Activated naive CD8-positive, alpha-beta T cell treated with anti-CD3 and anti-CD28 coated beads for 36 hours (primary cell): Measurements from ENCODE around the gene VAPA. TPM values are rescaled to one million over a fixed set of nuclear protein-coding genes. Genes with fewer than 3 reads are reported as not detected.
"Not testable (repeated sequence)": the region's sequence is repeated elsewhere in the genome, so short reads cannot be mapped to it uniquely, and the experiment has no call there.

Experiments used
- DNase-seq: peaks from one replicate; pipeline ENCODE4 v3.0.0; 2021
- H3K27ac Mint-ChIP-seq: one replicate; pipeline ENCODE4 v1.8.0; 2022; ENCODE audit warnings: mild to moderate bottlenecking, moderate library complexity, mixed read lengths
- H3K27me3 Mint-ChIP-seq: one replicate; pipeline ENCODE4 v1.8.0; 2022; ENCODE audit warnings: mild to moderate bottlenecking, mixed read lengths
- H3K36me3 Mint-ChIP-seq: one replicate; pipeline ENCODE4 v1.8.0; 2021; ENCODE audit warnings: mild to moderate bottlenecking, mixed read lengths
- H3K4me1 Mint-ChIP-seq: one replicate; pipeline ENCODE4 v1.8.0; 2021; ENCODE audit warnings: mixed read lengths
- H3K4me3 Mint-ChIP-seq: one replicate; pipeline ENCODE4 v1.8.0; 2022; ENCODE audit warnings: mild to moderate bottlenecking, moderate library complexity, mixed read lengths
- H3K9me3 Mint-ChIP-seq: one replicate; pipeline ENCODE4 v1.8.0; 2022; ENCODE audit warnings: mixed read lengths
- total RNA-seq, 2 experiments: library from RNA; stranded (reverse); gene quantifications; one replicate each; pipeline ENCODE4 v1.2.3, GENCODE V29; 2021

VAPA gene
- total RNA-seq, 2 experiments from 2014 or later: 157 to 172 TPM

DNA sequence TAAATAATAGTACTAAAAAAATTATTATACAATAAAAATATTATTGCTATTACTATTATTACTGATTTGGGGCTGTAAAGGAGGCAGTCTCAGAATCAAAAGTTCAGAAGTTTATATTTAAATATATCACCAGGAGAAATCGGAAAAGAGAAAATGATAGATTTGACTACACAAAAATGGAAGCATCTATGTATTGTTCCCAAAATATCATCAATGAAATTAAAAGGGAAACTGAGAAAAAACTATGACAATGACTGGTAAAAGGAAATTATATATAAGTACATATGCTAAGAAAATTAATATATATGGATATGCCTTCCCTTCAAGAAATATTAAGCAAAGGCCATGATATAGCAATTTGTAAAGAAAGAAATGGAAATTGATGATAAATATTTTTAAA is 35.7 kb upstream of the VAPA start:
- Mint-ChIP-seq H3K9me3 (no peaks in the 10 kb centered on the region), H3K27me3 (peaks cover 7% of the 10 kb centered on the region), H3K36me3 (no peaks in the 10 kb centered on the region), H3K27ac (no peak overlapping the region), H3K4me1 (peaks cover 9% of the 10 kb centered on the region), H3K4me3 (no peak overlapping the region)
- no peak for DNase-seq

DNA sequence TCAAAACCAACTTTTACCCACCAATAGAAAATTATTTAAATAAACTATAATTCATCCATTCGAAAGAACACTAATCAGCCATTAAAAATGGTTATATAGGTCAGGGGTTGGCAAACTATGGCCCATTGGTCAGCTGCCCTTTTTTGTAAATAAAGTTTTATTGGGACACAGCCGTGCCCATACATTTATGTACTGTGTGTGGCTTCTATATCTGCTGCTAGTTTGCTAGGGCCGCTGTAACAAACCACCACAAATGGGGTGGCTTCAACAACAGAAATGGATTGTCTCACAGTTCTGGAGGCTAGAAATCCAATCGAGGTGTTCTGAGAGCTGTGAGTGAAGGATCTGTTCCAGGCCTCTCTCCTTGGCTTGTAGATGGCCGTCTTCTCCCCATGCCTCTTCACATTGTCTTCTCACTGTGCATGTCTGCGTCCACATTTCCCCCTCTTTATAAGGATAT is 35.0 kb upstream of the VAPA start:
- Mint-ChIP-seq H3K9me3 (no peaks in the 10 kb centered on the region), H3K4me3 (no peak overlapping the region)

DNA sequence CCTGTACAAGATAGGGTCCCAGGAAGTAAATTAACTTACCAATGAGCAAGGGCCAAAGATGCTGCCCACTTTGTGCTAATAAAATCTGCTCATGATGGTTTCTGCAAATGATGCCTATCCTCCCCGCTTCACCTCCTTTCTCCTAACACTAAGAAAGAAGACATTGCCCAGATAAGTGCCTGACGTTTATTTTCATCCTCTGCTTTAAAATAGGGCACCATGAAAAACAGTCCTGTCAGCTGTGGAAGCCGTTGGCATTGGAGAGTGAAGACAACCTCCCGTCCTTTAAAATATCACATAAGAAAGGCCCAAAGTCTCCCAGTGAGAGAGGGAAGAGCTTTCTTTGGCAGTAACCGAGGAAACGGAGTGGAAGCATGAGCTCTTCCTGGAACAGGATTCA is 29.7 kb upstream of the VAPA start:
- no peaks in the 10 kb centered on the region for H3K4me1 Mint-ChIP-seq

More for the DNA sequence above, 35.0 kb upstream of the VAPA start:
- Mint-ChIP-seq H3K36me3 (no peaks in the 10 kb centered on the region), H3K4me1 (peaks cover 9% of the 10 kb centered on the region), H3K27ac (no peak overlapping the region), H3K27me3 (peaks cover 6% of the 10 kb centered on the region)
- no peak for DNase-seq

DNA sequence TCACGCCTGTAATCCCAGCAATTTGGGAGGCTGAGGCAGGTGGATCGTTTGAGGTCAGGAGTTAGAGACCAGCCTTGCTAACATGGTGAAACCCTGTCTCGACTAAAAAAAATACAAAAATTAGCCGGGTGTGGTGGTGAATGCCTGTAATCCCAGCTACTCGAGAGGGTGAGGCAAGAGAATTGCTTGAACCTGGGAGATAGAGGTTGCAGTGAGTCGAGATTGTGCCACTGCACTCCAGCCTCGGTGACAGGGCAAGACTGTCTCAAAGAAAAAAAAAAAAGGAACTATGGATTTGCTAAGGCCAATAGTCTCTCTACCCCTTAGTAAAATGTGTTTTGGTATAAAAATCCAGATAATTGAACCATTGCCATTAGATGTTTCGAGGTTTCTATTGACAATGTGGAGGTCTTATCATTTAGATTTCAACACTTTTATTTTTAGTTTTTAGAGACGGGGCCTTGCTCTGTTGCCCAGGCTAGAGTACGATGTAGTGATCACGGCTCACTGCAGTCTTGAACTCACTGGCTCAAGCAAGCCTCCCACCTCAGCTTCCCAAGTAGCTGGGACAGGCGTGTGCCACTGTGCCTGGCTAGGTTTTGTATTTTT is 29.2 kb upstream of the VAPA start:
- H3K9me3 Mint-ChIP-seq: no peaks in the 10 kb centered on the region
- no peaks in the 10 kb centered on the region for H3K27me3 Mint-ChIP-seq
- H3K36me3 Mint-ChIP-seq: no peaks in the 10 kb centered on the region
- no peak overlapping the region for H3K27ac Mint-ChIP-seq
- no peak overlapping the region for H3K4me3 Mint-ChIP-seq
- DNase-seq: no peak
- no peaks in the 10 kb centered on the region for H3K4me1 Mint-ChIP-seq

More for the DNA sequence above, 29.7 kb upstream of the VAPA start:
- no peak for DNase-seq
- no peaks in the 10 kb centered on the region for H3K27me3 Mint-ChIP-seq
- no peak overlapping the region for H3K27ac Mint-ChIP-seq
- no peaks in the 10 kb centered on the region for H3K36me3 Mint-ChIP-seq
- H3K9me3 Mint-ChIP-seq: no peaks in the 10 kb centered on the region
- H3K4me3 Mint-ChIP-seq: no peak overlapping the region

DNA sequence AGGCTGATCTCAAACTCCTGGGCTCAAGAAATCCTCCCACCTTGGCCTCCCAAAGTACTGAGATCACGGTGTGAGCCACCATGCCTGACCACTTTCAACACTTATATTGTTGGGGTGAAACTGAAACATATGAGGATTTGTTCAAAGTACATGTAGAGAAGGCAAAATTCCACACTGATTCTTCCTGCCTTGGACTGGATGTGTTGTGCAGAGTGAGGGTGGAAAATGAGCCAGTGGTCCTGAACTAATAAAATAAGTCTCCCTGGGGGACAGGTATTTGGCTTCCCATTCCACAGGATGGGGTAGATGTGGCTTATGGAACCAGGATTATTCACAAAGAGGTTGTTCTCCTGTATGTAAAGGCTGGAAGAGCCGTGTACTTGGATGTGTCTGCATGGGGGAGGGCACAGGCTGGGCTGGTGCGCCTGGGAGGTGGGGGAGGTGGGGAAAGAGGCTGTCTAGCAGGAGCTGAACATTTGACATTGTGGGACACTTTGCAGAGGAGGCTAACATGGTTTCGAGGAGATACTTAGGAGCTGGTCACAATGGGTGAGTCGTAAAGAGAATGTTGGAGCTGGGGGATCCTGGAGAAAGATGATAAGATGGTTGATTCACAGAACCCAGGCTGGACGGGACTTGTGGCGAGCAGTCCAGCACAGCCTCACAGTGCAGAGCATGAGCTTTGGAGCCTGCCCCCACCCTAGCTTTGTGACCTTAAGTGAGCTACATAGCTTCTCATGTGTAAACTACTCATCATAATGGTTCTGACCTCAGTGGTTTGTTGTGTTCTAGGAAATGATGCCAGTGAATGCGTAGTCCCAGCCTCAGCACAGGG is 28.4 kb upstream of the VAPA start, which contains the start of gene TXNDC2:
TSS of gene TXNDC2 (plus strand) at position 804 of the 835 bp plus-strand sequence. CDS start 708 bp downstream, outside the sequence.
- no peak for DNase-seq
- H3K4me3 Mint-ChIP-seq: no peak within 1 kb of the TSS
- peaks cover 3% of the 10 kb centered on the region for H3K27me3 Mint-ChIP-seq
- H3K36me3 Mint-ChIP-seq: no peaks in the 10 kb centered on the region
- H3K9me3 Mint-ChIP-seq: no peaks in the 10 kb centered on the region
- no peak within 1 kb of the TSS for H3K27ac Mint-ChIP-seq
- no peaks in the 10 kb centered on the region for H3K4me1 Mint-ChIP-seq

DNA sequence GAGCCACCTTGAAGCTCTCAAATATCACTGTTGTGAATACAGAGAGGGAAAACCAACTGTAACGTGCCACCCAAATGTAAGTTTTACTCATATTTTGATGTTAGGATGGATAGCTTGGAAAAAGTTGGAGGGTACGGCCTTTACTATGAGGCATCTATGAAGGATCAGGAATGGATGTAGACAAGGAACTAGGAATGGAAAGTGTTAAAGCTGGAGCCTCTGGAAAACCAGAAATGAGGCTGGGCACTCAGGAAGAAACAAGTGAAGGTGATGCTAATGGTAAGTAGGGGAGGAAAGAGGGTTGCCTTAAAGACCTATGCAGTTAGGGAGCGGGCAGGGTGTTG is 27.8 kb upstream of the VAPA start:
- Mint-ChIP-seq H3K4me3 (no peak overlapping the region), H3K27ac (no peak overlapping the region), H3K9me3 (no peaks in the 10 kb centered on the region), H3K4me1 (no peaks in the 10 kb centered on the region), H3K27me3 (peaks cover 3% of the 10 kb centered on the region), H3K36me3 (no peaks in the 10 kb centered on the region)
- DNase-seq: no peak

DNA sequence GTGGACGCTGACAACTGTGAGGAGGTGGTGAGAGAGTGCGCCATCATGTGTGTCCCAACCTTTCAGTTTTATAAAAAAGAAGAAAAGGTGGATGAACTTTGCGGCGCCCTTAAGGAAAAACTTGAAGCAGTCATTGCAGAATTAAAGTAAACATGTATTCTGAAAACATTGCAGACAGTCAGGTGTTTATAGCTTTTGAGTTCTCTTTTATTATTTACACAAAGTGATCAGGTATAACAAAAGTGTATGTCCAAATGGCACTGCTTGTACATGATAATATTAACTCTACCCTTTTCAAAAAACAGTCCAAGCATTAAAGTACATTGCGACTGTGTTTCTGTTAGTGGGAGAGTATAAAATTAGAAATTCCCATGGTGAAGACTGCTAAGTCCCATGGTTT is 25.8 kb upstream of the VAPA start:
- H3K4me1 Mint-ChIP-seq: no peaks in the 10 kb centered on the region
- no peak overlapping the region for H3K4me3 Mint-ChIP-seq
- H3K36me3 Mint-ChIP-seq: no peaks in the 10 kb centered on the region
- H3K9me3 Mint-ChIP-seq: no peaks in the 10 kb centered on the region
- no peak for DNase-seq
- H3K27me3 Mint-ChIP-seq: peaks cover 3% of the 10 kb centered on the region
- H3K27ac Mint-ChIP-seq: no peak overlapping the region

DNA sequence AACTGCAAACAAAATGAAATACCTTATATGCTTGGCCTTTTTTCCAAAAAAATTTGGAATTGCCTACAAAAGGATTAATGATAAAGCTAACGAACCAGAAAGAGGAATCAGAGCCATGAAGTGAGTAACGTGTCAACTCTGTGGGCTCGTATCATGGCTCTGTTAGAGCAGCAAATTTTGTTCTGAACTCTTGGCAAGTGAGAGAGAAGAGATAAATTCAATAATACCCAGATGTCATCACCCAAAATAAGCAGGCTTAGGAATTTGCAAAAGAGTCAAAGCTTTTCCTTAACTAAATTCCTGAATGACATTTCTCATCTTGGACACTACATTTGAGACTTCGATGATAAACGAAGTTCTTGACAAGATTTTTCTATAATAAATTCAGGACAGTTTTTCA is 23.6 kb upstream of the VAPA start:
- Mint-ChIP-seq H3K36me3 (no peaks in the 10 kb centered on the region), H3K27ac (no peak overlapping the region), H3K4me3 (no peak overlapping the region), H3K27me3 (peaks cover 3% of the 10 kb centered on the region), H3K4me1 (peaks cover 6% of the 10 kb centered on the region), H3K9me3 (no peaks in the 10 kb centered on the region)
- no peak for DNase-seq

DNA sequence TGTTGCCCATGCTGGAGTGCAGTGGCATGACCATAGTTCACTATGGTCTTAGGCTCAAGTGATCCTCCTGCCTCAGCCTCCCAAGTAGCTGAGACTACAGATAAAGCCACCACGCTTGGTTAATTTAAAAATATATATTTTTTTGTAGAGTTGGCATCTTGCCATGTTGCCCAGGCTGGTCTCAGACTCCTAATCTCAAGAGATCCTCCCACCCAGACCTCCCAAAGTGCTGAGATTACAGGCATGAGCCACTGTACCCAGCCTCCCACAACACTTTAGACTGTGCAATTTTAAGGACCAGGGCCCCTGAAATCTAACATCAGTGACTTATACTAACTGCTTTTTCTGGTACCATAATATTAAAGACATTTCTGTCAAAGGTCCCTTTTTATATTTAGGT is 22.9 kb upstream of the VAPA start:
- Mint-ChIP-seq H3K27ac (no peak overlapping the region), H3K4me3 (no peak overlapping the region), H3K36me3 (no peaks in the 10 kb centered on the region), H3K9me3 (no peaks in the 10 kb centered on the region), H3K4me1 (peaks cover 6% of the 10 kb centered on the region), H3K27me3 (peaks cover 3% of the 10 kb centered on the region)
- no peak for DNase-seq

DNA sequence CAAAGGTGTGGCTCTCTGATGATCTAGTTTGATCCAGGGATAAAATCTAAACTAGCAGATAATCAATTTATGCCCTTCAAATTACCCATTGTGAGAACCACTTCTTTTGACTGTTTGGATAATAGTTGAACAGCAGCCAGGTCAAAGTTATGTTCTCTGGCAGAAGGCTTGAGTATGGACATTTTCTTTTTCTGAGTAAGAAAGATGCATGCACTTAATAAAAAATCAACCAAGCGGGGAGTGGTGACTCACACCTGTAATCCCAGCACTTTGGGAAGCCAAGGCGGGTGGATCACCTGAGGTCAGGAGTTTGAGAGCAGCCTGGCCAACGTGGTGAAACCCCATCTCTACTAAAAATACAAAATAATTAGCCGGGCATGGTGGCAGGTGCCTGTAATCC is 22.3 kb upstream of the VAPA start:
- not testable (repeated sequence) for H3K27ac Mint-ChIP-seq, H3K9me3 Mint-ChIP-seq, H3K36me3 Mint-ChIP-seq, H3K4me1 Mint-ChIP-seq, H3K4me3 Mint-ChIP-seq, H3K27me3 Mint-ChIP-seq, DNase-seq

DNA sequence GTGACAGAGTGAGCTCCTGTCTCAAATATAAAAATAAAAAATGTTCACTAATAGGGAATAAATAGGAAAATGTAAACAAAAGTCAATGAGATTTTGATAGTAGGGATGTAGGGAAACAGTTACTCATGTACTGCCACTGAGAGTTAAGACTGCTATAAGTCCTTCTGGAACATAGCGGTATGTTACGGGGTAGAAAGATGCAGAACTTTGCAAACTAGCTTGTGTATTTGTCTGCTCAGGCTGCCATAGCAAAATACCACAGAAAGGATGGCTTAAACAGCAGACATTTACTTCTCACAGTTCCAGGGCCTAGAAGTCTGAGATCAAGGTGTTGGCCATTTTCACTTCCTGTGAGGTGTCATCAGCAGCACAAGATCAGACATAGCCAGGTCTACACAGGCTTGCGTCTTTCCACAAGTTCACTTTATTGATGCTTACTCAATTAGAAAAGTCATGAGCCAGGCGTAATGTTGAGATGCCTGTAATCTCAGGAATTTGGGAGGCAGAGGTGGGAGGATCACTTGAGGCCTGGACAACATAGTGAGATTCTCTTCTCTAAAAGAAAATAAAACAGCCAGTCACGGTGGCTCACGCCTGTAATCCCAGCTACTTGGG is 19.3 kb upstream of the VAPA start:
- Mint-ChIP-seq H3K9me3 (no peaks in the 10 kb centered on the region), H3K4me3 (no peak overlapping the region), H3K36me3 (no peaks in the 10 kb centered on the region), H3K27ac (no peak overlapping the region), H3K4me1 (peaks cover 14% of the 10 kb centered on the region), H3K27me3 (peaks cover 3% of the 10 kb centered on the region)
- DNase-seq: no peak

DNA sequence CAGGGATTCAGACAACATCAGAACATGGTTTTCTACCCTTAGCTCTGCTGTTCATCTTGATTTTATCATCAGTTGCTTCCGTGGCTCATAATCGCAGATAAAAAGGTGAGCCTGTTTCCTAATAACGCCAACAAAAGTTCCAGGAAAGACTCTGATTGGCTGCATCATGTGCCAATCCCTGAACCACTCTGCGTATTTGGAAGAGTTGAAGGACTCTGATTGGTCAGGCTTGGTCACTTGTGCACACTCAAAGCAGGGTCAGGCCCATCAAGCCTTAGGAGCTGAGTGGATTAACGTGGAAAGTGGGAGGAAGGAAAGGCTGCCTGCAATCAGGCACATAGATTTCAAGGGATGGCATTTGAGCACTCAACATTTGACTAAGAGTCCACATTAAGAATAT is 16.7 kb upstream of the VAPA start:
- H3K9me3 Mint-ChIP-seq: no peaks in the 10 kb centered on the region
- peaks cover 14% of the 10 kb centered on the region for H3K4me1 Mint-ChIP-seq

DNA sequence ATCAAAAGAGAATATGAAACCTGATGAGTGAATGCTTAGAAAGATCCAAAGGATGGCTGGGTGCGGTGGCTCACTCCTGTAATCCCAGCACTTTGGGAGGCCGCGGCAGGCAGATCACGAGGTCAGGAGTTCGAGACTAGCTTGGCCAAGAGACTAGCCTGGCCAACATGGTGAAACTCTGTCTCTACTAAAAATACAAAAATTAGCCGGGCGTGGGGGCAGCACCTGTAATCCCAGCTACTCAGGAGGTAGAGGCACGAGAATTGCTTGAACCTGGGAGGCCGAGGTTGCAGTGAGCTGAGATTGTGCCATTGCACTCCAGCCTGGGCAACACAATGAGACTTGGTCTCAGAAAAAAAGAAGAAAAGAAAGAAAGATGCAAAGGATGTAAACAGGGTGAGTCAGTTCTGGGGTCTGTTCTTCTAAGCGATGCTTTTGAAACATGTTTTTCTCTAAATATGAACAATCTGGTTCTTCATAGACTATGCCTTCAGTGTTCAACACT is 16.0 kb upstream of the VAPA start:
- H3K27me3 Mint-ChIP-seq, H3K4me3 Mint-ChIP-seq, H3K36me3 Mint-ChIP-seq, H3K27ac Mint-ChIP-seq, H3K9me3 Mint-ChIP-seq, DNase-seq: not testable (repeated sequence)
- H3K4me1 Mint-ChIP-seq: peaks cover 14% of the 10 kb centered on the region

More for the DNA sequence above, 16.7 kb upstream of the VAPA start:
- no peaks in the 10 kb centered on the region for H3K36me3 Mint-ChIP-seq
- no peak overlapping the region for H3K4me3 Mint-ChIP-seq
- H3K27me3 Mint-ChIP-seq: no peaks in the 10 kb centered on the region
- DNase-seq: no peak
- H3K27ac Mint-ChIP-seq: no peak overlapping the region

DNA sequence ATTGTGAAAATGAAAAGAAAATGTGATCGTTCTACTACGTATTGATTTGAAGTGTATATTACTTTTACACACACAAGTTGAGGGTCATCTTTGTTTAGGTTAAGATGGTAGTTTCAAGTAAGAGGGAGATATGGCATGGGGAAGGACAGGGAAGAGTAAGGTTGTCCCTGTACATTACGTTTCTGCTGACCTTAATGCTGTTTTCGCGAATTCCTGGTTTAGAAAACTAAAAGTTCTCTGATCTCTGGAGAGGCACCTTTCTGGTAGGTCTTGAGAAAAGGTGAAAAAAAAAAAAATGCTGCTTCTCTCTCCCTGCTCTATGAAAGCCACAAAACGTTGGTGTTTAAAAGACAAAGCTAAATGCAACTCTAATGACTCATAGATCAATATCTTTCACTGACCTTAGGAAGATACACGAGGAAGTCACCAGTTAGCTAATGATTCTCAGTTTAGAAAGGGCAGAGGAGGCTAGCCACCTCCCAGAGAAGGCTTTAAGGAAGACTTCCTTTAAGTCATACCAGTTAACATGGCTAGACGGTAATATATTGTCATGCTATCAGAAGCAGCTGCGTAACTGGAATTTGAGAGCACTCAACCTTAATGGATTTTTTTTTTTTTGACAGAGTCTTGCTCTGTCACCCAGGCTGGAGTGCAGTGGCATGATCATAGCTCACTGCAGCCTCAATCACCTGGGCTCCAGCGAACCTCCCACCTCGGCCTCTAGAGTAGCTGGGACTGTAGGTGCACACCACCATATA is 14.8 kb upstream of the VAPA start:
- H3K27me3 Mint-ChIP-seq: no peaks in the 10 kb centered on the region
- H3K4me3 Mint-ChIP-seq: no peak overlapping the region
- no peaks in the 10 kb centered on the region for H3K36me3 Mint-ChIP-seq
- peaks cover 14% of the 10 kb centered on the region for H3K4me1 Mint-ChIP-seq
- no peak overlapping the region for H3K27ac Mint-ChIP-seq
- no peaks in the 10 kb centered on the region for H3K9me3 Mint-ChIP-seq
- no peak for DNase-seq

DNA sequence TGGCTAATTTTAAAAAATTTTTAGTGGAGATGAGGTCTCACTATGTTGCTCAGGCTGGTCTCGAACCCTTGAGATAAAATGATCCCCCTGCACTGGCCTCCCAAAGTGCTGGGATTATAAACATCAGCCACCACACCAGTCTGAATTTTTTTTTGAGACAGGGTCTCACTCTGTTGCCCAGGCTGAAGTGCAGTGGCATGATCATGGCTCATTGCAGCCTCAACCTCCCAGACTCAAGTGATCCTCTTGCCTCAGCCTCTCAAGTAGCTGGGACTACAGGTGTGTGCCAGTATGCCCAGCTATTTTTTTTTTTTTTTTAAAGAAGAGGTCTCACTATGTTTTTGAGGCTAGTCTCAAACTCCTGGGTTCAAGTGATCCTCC is 14.3 kb upstream of the VAPA start:
- H3K9me3 Mint-ChIP-seq: not testable (repeated sequence)

More for the DNA sequence above, 14.3 kb upstream of the VAPA start:
- not testable (repeated sequence) for DNase-seq, H3K27ac Mint-ChIP-seq, H3K36me3 Mint-ChIP-seq, H3K4me3 Mint-ChIP-seq, H3K27me3 Mint-ChIP-seq
- H3K4me1 Mint-ChIP-seq: peaks cover 11% of the 10 kb centered on the region
